NCI-H2029 (cell line): ENCODE data around the gene OAT.

ENCODE experiments used
- DNase-seq: peaks from one replicate; lab custom pipeline; 2025; lab: John Stamatoyannopoulos, UW

Gene OAT

GRCh38 chr10:124418726-124419501, at the start of gene OAT:
OAT (minus strand) TSS chr10:124418923; CDS start chr10:124412171, 6,752 bp downstream.
- peak; percentile 87 for DNase-seq

- DNase-seq, result no peak
These were observed 48.4 kb upstream of the OAT start for GRCh38 chr10:124467165-124467564.

- DNase-seq, result no peak
These were observed 47.2 kb upstream of the OAT start for GRCh38 chr10:124465777-124466488.

- no peak for DNase-seq
These were observed 46.5 kb upstream of the OAT start for GRCh38 chr10:124465003-124465776.

- DNase-seq, result no peak
These were observed 45.6 kb upstream of the OAT start for GRCh38 chr10:124464028-124464965.

GRCh38 chr10:124462348-124462695, 43.6 kb upstream of the OAT start:
- DNase-seq, result no peak

GRCh38 chr10:124461642-124462347, 43.1 kb upstream of the OAT start, which contains the start of gene LHPP:
LHPP (plus strand) TSS chr10:124461823; CDS start chr10:124461863, 40 bp downstream.
- DNase-seq, result peak; percentile 41

GRCh38 chr10:124460144-124460543, 41.4 kb upstream of the OAT start:
- no peak for DNase-seq

GRCh38 chr10:124459395-124459794, 40.7 kb upstream of the OAT start:
- no peak for DNase-seq

- no peak for DNase-seq
These were observed 40.2 kb upstream of the OAT start for GRCh38 chr10:124458889-124459288.

GRCh38 chr10:124458473-124458872, 39.8 kb upstream of the OAT start:
- no peak for DNase-seq

- no peak for DNase-seq
These were observed 36.7 kb upstream of the OAT start for GRCh38 chr10:124455441-124455840.

- DNase-seq, result no peak
These were observed 35.4 kb upstream of the OAT start for GRCh38 chr10:124453960-124454610.

GRCh38 chr10:124451276-124451675, 32.6 kb upstream of the OAT start:
- no peak for DNase-seq

GRCh38 chr10:124450783-124451057, 32.0 kb upstream of the OAT start:
- DNase-seq, result no peak

GRCh38 chr10:124450012-124450782, 31.5 kb upstream of the OAT start, which contains the start of gene NKX1-2:
NKX1-2 (minus strand) TSS chr10:124450035; CDS start chr10:124449943, 92 bp downstream.
- no peak for DNase-seq

- no peak for DNase-seq
These were observed 30.7 kb upstream of the OAT start for GRCh38 chr10:124449170-124450011.

- DNase-seq, result no peak
These were observed 30.0 kb upstream of the OAT start for GRCh38 chr10:124448696-124449169.
